ENCODE data around the gene RIC1. TPM values are rescaled to one million over a fixed set of nuclear protein-coding genes. Genes with fewer than 3 reads are reported as not detected.

The RIC1 gene
- total and polyA plus RNA-seq, 2 of the 8 experiments (the other 6 are each of a cell fraction or from before 2014, with no cell fraction given), result 10.7 to 24.5 TPM

DNA sequence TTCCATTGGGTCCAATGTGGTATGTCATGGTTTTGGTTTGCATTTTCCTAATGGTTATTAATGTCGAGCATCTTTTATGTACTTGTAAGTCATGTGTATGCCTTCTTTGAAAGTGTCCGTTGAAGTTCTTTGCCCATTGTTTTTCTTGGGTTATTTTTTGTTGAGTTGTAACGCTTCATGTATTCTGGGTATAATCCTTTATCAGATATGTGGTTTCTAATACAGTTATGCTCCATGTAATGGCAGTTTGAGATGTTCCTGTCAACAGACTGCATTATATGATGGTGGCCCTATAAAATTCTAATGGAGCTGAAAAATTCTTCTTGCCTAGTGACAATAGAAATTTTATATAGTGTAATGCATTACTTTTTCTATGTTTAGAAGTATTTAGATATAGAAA is 17.2 kb downstream of the RIC1 start:
- H3K23ac ChIP-seq (ENCODE audit: insufficient read length), result no peak overlapping the region
- TF ChIP-seq GABPA (IDR thresholded peaks at IDR 0.05; ENCODE audit: borderline replicate concordance, insufficient read depth, low read length) (no peak), JUN (IDR thresholded peaks at IDR 0.05; ENCODE audit: low read depth, low read length) (no peak), FOSL1 (IDR thresholded peaks at IDR 0.05; ENCODE audit: insufficient read depth, low read depth, low read length) (no peak)
- WGBS, 2 experiments (ENCODE audit: extremely low coverage in 1 of 2, insufficient coverage in 1 of 2, insufficient read length in 1 of 2, insufficient replicate concordance in 2 of 2, low coverage in 1 of 2, low lambda C conversion rate in 2 of 2, missing lambda C conversion rate in 1 of 2), result 88% methylated on average over 3 of the region's 3 CpGs; no CpG with 5 or more reads in 1 of the 2 experiments
- H3K9ac ChIP-seq (replicated peaks in 1 of 4; ENCODE audit: extremely low read depth in 1 of 4, low read depth in 3 of 4, low read length in 3 of 4), result no peak overlapping the region
- no peaks in the 10 kb centered on the region for H3K27me3 ChIP-seq (replicated peaks in 1 of 4; ENCODE audit: control insufficient read depth in 3 of 4, extremely low read depth in 1 of 4, insufficient read depth in 3 of 4, low read length in 3 of 4)
- H3K79me1 ChIP-seq (ENCODE audit: low read depth, low read length), result peaks cover 15% of the 10 kb centered on the region
- H4K8ac ChIP-seq (ENCODE audit: extremely low read depth, insufficient read depth, low read length), result no peak overlapping the region
- H3K14ac ChIP-seq (ENCODE audit: insufficient read length), result no peak overlapping the region
- H2BK20ac ChIP-seq (ENCODE audit: low read length), result no peak overlapping the region
- H3K4me3 ChIP-seq (ENCODE audit: extremely low read depth in 1 of 4, insufficient read depth in 2 of 4, low read depth in 3 of 4, low read length in 4 of 4), result no peak overlapping the region
- no peak overlapping the region for H2BK5ac ChIP-seq (ENCODE audit: low read depth, low read length)
- no peak overlapping the region for H2AFZ ChIP-seq (ENCODE audit: low read length)
- peaks cover 0 to 13% of the 10 kb centered on the region in 2 experiments for H4K20me1 ChIP-seq (replicated peaks in 1 of 2; ENCODE audit: control insufficient read depth in 1 of 2, insufficient read depth in 2 of 2, low read length in 2 of 2)
- H2BK15ac ChIP-seq (ENCODE audit: low read length), result no peak overlapping the region
- H3K79me2 ChIP-seq (ENCODE audit: control insufficient read depth in 1 of 2, insufficient read depth in 2 of 2, low read length in 2 of 2), result peaks cover 7 to 97% of the 10 kb centered on the region in 2 experiments
- H4K5ac ChIP-seq (ENCODE audit: insufficient read length, low read depth, low read length), result no peak overlapping the region
- no peak overlapping the region for H3K56ac ChIP-seq (replicated peaks; ENCODE audit: insufficient read length, low read depth, low read length)
- no peaks in the 10 kb centered on the region for H3K36me3 ChIP-seq (ENCODE audit: control insufficient read depth in 2 of 4, insufficient read depth in 4 of 4, low read length in 3 of 4)
- H3K18ac ChIP-seq (ENCODE audit: extremely low read depth, low read length), result no peak overlapping the region
- no peak overlapping the region for H2BK120ac ChIP-seq (replicated peaks; ENCODE audit: low read depth, low read length)
- POLR2A ChIA-PET (ENCODE audit: partially characterized antibody), result no interaction called here
- CTCF ChIA-PET (ENCODE audit: partially characterized antibody), result interaction anchor here (0.6 kb wide), 1 partner anchor 848 kb away, joined by 3 read pairs; no protein-coding TSS in a partner anchor
- no peaks in the 10 kb centered on the region for H3K23me2 ChIP-seq (ENCODE audit: low read depth, low read length)
- peaks cover 0 to 3% (median 0%) of the 10 kb centered on the region in 4 experiments; a peak in 2 of 7 replicates for H3K4me1 ChIP-seq (replicated peaks in 1 of 4; ENCODE audit: control insufficient read depth in 3 of 4, insufficient read depth in 4 of 4, low read length in 3 of 4)
- no peak overlapping the region for H3K4ac ChIP-seq (replicated peaks; ENCODE audit: insufficient read length, low read depth, low read length)
- H3K27ac ChIP-seq (ENCODE audit: low read depth, low read length), result no peak overlapping the region
- DNase-seq (ENCODE audit: low read depth in 1 of 2, low spot score in 2 of 2) (no peak), FAIRE-seq (no peak)
- H4K91ac ChIP-seq (replicated peaks; ENCODE audit: insufficient read length, low read length), result no peak overlapping the region
- no peak overlapping the region for H2AK5ac ChIP-seq (ENCODE audit: low read depth, low read length)
- H3K9me3 ChIP-seq (ENCODE audit: insufficient read depth in 2 of 2, low read depth in 1 of 2, low read length in 1 of 2), result no peaks in the 10 kb centered on the region
- H2BK12ac ChIP-seq (ENCODE audit: low read depth, low read length), result no peak overlapping the region
- no peak overlapping the region for H3K4me2 ChIP-seq (ENCODE audit: insufficient read depth in 1 of 2, low read depth in 2 of 2, low read length in 2 of 2)
